ENCODE measurements around the gene CACNA1B. TPM values are rescaled to one million over a fixed set of nuclear protein-coding genes. Genes with fewer than 3 reads are reported as not detected.

The CACNA1B gene
- total and polyA plus RNA-seq, 2 donors (not counting 1 experiment from before 2014, with no cell fraction given), result 0.15 TPM; not detected in 1

DNA sequence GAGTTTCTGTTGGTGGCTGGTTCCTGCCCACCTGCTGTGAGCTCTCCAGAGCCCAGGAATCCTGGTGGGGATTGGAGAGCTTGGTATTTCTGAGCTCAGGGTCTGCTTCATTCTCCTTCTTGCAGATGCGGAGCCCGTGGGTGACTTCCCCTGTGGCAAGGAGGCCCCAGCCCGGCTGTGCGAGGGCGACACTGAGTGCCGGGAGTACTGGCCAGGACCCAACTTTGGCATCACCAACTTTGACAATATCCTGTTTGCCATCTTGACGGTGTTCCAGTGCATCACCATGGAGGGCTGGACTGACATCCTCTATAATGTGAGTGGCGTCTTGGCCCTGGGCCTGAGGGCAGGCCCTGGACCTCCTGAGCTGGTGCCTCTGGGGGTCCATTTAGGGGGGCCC, 39.5 kb downstream of the CACNA1B start:
- H3K27me3 Mint-ChIP-seq, result peaks cover 22% of the 10 kb centered on the region
- no peaks in the 10 kb centered on the region for H4K20me1 ChIP-seq (ENCODE audit: control insufficient read depth, insufficient read depth, low read length, poor library complexity, severe bottlenecking)
- no peaks in the 10 kb centered on the region for H3K36me3 ChIP-seq (replicated peaks in 1 of 2; ENCODE audit: control extremely low read depth in 1 of 2, control insufficient read depth in 1 of 2, extremely low read depth in 1 of 2, insufficient read depth in 2 of 2, low read length in 1 of 2)
- CTCF ChIA-PET, result no interaction called here
- 85% methylated on average over 8 of the region's 8 CpGs for WGBS (ENCODE audit: insufficient coverage)
- no peaks in the 10 kb centered on the region for H3K79me2 ChIP-seq (ENCODE audit: control insufficient read depth, insufficient read depth, low read length)
- H3K9ac ChIP-seq (ENCODE audit: low read length), result no peak overlapping the region
- no peaks in the 10 kb centered on the region for H3K27me3 ChIP-seq (replicated peaks in 1 of 4; ENCODE audit: control extremely low read depth in 1 of 4, control insufficient read depth in 3 of 4, insufficient read depth in 4 of 4, low read length in 3 of 4)
- H3K27ac Mint-ChIP-seq, result no peak overlapping the region
- TF ChIP-seq, protein P1, sequence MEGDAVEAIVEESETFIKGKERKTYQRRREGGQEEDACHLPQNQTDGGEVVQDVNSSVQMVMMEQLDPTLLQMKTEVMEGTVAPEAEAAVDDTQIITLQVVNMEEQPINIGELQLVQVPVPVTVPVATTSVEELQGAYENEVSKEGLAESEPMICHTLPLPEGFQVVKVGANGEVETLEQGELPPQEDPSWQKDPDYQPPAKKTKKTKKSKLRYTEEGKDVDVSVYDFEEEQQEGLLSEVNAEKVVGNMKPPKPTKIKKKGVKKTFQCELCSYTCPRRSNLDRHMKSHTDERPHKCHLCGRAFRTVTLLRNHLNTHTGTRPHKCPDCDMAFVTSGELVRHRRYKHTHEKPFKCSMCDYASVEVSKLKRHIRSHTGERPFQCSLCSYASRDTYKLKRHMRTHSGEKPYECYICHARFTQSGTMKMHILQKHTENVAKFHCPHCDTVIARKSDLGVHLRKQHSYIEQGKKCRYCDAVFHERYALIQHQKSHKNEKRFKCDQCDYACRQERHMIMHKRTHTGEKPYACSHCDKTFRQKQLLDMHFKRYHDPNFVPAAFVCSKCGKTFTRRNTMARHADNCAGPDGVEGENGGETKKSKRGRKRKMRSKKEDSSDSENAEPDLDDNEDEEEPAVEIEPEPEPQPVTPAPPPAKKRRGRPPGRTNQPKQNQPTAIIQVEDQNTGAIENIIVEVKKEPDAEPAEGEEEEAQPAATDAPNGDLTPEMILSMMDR (IDR thresholded peaks at IDR 0.05), result no peak
- no peak for TF ChIP-seq EZH2 (IDR thresholded peaks at IDR 0.05; ENCODE audit: borderline replicate concordance, insufficient read depth, low read depth, low read length, poor library complexity, severe bottlenecking)
- no peak overlapping the region for H3K4me2 ChIP-seq (replicated peaks; ENCODE audit: low read depth, low read length, poor library complexity, severe bottlenecking)
- no peak overlapping the region for H3K4me3 ChIP-seq (ENCODE audit: control extremely low read depth in 1 of 5, extremely low read depth in 1 of 5, insufficient read depth in 1 of 5, low read depth in 2 of 5, low read length in 4 of 5)
- no peak for DNase-seq
- no peaks in the 10 kb centered on the region for H3K9me3 Mint-ChIP-seq (ENCODE audit: insufficient read depth)
- intact Hi-C loops (cut with micrococcal nuclease), result no loop called here
- no peak for ATAC-seq (ENCODE audit: low read depth)
- no peaks in the 10 kb centered on the region for H3K4me1 ChIP-seq (ENCODE audit: control insufficient read depth in 2 of 2, insufficient read depth in 2 of 2, low read length in 2 of 2)
- no peaks in the 10 kb centered on the region for H3K4me1 Mint-ChIP-seq
- H3K4me3 Mint-ChIP-seq, result no peak overlapping the region
- no peak overlapping the region for H2AFZ ChIP-seq (ENCODE audit: insufficient read depth, low read depth, low read length, poor library complexity, severe bottlenecking)
- POLR2A ChIA-PET, result no interaction called here
- no peak overlapping the region for H3K27ac ChIP-seq (ENCODE audit: low read length in 2 of 2)
- no peaks in the 10 kb centered on the region for H3K9me3 ChIP-seq (ENCODE audit: control extremely low read depth in 1 of 3, control insufficient read depth in 2 of 3, insufficient read depth in 1 of 3, low read length in 2 of 3)

DNA sequence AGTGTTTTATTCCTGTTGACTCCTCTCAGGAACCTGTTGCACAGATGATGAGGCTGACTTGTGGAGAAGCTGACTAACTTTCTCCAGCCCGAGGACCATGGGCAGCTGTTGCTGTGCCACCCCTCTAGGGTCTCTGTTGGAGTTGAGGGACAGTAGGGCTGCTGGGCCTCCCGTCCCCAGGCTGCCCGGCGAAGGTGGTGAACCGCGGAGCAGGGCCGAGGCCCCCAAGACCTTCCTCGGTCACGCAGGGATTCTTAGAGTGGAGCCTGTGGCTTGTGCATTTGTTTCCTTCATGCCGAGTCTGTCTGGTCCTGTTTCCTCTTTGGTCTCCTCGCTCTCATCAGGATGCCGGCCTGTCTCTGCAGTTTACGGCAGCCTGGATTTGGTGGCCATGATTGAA, 40.2 kb downstream of the CACNA1B start:
- intact Hi-C loops (cut with micrococcal nuclease), result no loop called here
- H3K27me3 Mint-ChIP-seq, result peaks cover 19% of the 10 kb centered on the region
- Histone ChIP-seq H4K20me1 (ENCODE audit: control insufficient read depth, insufficient read depth, low read length, poor library complexity, severe bottlenecking) (no peaks in the 10 kb centered on the region), H3K36me3 (replicated peaks in 1 of 2; ENCODE audit: control extremely low read depth in 1 of 2, control insufficient read depth in 1 of 2, extremely low read depth in 1 of 2, insufficient read depth in 2 of 2, low read length in 1 of 2) (no peaks in the 10 kb centered on the region), H3K9ac (ENCODE audit: low read length) (no peak overlapping the region), H3K4me2 (replicated peaks; ENCODE audit: low read depth, low read length, poor library complexity, severe bottlenecking) (no peak overlapping the region), H3K9me3 (ENCODE audit: control extremely low read depth in 1 of 3, control insufficient read depth in 2 of 3, insufficient read depth in 1 of 3, low read length in 2 of 3) (no peaks in the 10 kb centered on the region), H3K4me3 (ENCODE audit: control extremely low read depth in 1 of 5, extremely low read depth in 1 of 5, insufficient read depth in 1 of 5, low read depth in 2 of 5, low read length in 4 of 5) (no peak overlapping the region), H3K27me3 (replicated peaks in 1 of 4; ENCODE audit: control extremely low read depth in 1 of 4, control insufficient read depth in 3 of 4, insufficient read depth in 4 of 4, low read length in 3 of 4) (no peaks in the 10 kb centered on the region), H3K79me2 (ENCODE audit: control insufficient read depth, insufficient read depth, low read length) (no peaks in the 10 kb centered on the region), H3K4me1 (ENCODE audit: control insufficient read depth in 2 of 2, insufficient read depth in 2 of 2, low read length in 2 of 2) (no peaks in the 10 kb centered on the region), H3K27ac (ENCODE audit: low read length in 2 of 2) (no peak overlapping the region), H2AFZ (ENCODE audit: insufficient read depth, low read depth, low read length, poor library complexity, severe bottlenecking) (no peak overlapping the region)
- ChIA-PET POLR2A (no interaction called here), CTCF (no interaction called here)
- 79% methylated on average over 13 of the region's 13 CpGs for WGBS (ENCODE audit: insufficient coverage)
- H3K27ac Mint-ChIP-seq, result no peak overlapping the region
- no peaks in the 10 kb centered on the region for H3K4me1 Mint-ChIP-seq
- no peak overlapping the region for H3K4me3 Mint-ChIP-seq
- TF ChIP-seq, protein P1 (IDR thresholded peaks at IDR 0.05), result no peak
- TF ChIP-seq EZH2 (IDR thresholded peaks at IDR 0.05; ENCODE audit: borderline replicate concordance, insufficient read depth, low read depth, low read length, poor library complexity, severe bottlenecking), result no peak
- ATAC-seq (ENCODE audit: low read depth) (no peak), DNase-seq (no peak)
- no peaks in the 10 kb centered on the region for H3K9me3 Mint-ChIP-seq (ENCODE audit: insufficient read depth)
